Natural killer cell treated with Interleukin-12 subunit alpha and Interleukin-12 subunit beta and Interleukin-15 and Interleukin-18, amount 100 ng/mL, for 72 hours (primary cell): ENCODE results near the gene MRPS18B. TPM values are rescaled to one million over a fixed set of nuclear protein-coding genes. Genes with fewer than 3 reads are reported as not detected.
"Not testable (repeated sequence)": the region's sequence is repeated elsewhere in the genome, so short reads cannot be mapped to it uniquely, and the experiment has no call there.

ENCODE experiments used
- ATAC-seq, 2 donors: fragments of 150-1000 bp; cut with Tn5 transposase in 1 of 2; sonication (Bioruptor Pico), chemical (Tn5 transposase) in 1 of 2; 2 replicates each; pipeline ENCODE4 v1.10.0; 2021
- DNase-seq: peaks from one replicate; pipeline ENCODE4 v3.0.0; 2022; ENCODE audit warnings: low spot score
- H3K27ac Mint-ChIP-seq, 2 donors: 1 replicate in 1 of 2; 2 replicates in 1 of 2; pipeline ENCODE4 v1.8.0; 2022; ENCODE audit warnings: mixed read lengths in 2 of 2, mild to moderate bottlenecking in 1 of 2, moderate library complexity in 1 of 2
- H3K27me3 Mint-ChIP-seq, 2 donors: 1 replicate in 1 of 2; 2 replicates in 1 of 2; pipeline ENCODE4 v1.8.0; 2022; ENCODE audit warnings: mixed read lengths in 2 of 2
- H3K36me3 Mint-ChIP-seq: one replicate; pipeline ENCODE4 v1.8.0; 2022; ENCODE audit warnings: mixed read lengths
- H3K4me1 Mint-ChIP-seq, 2 donors: 1 replicate in 1 of 2; 2 replicates in 1 of 2; pipeline ENCODE4 v1.8.0; 2022; ENCODE audit warnings: low read depth in 2 of 2, mixed read lengths in 2 of 2, mild to moderate bottlenecking in 1 of 2
- H3K4me3 Mint-ChIP-seq: one replicate; pipeline ENCODE4 v1.8.0; 2022; ENCODE audit warnings: mixed read lengths
- H3K9me3 Mint-ChIP-seq: 2 replicates; pipeline ENCODE4 v1.8.0; 2022; ENCODE audit warnings: mixed read lengths
- total RNA-seq, 2 donors: library from RNA; stranded (reverse); gene quantifications; one replicate each; pipeline ENCODE4 v1.2.3, GENCODE V29; 2022

MRPS18B gene
- total RNA-seq, 2 donors from 2014 or later: 43.9 to 58.4 TPM

DNA sequence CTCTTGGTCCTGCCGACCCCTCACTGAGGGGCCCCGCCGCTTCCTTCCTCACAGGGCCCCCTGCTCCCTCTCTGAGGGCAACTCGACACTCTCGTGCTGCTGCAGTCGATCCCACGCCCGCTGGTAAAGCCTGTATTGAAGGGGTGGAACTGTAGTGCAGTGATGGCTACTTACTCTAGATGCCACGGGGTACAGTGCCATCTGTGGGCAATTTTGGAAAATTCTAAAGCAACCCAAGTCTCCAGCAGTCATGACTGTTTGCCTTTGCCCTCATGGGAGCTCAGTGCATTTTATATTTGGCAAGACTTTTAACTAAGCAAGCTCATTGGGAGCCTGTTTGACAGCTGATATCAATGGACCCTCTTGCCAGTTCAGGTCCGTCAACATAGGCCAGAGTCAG, 22.8 kb downstream of the MRPS18B start:
- Mint-ChIP-seq H3K27ac (no peak overlapping the region), H3K27me3 (no peaks in the 10 kb centered on the region), H3K36me3 (peaks cover 5% of the 10 kb centered on the region), H3K9me3 (no peaks in the 10 kb centered on the region), H3K4me3 (no peak overlapping the region), H3K4me1 (peaks cover 5 to 9% of the 10 kb centered on the region in 2 donors)
- ATAC-seq (no peak), DNase-seq (no peak)

DNA sequence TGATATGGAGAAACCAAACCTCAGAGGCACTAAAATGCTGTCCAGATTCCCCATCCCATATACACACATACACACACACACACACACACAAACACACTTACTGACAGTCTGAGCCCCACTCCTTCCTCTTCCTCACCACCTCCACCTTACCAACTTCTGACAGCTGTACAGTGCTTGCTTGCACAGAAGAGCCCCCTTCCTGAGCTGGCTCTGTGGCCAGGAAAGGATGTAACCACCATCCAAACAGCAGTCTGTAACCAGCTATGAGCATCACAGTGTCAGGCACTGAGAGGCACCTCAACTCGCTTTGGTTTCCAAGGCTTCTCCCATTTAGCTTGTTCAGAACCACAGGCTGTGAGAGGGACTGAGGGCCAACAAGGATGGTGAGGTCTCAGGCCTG, 23.4 kb downstream of the MRPS18B start:
- Mint-ChIP-seq H3K4me1 (peaks cover 11 to 15% of the 10 kb centered on the region in 2 donors), H3K36me3 (peaks cover 5% of the 10 kb centered on the region), H3K27ac (no peak overlapping the region), H3K4me3 (no peak overlapping the region), H3K27me3 (no peaks in the 10 kb centered on the region), H3K9me3 (no peaks in the 10 kb centered on the region)
- DNase-seq (no peak), ATAC-seq (peak; percentile 13 to 32)

DNA sequence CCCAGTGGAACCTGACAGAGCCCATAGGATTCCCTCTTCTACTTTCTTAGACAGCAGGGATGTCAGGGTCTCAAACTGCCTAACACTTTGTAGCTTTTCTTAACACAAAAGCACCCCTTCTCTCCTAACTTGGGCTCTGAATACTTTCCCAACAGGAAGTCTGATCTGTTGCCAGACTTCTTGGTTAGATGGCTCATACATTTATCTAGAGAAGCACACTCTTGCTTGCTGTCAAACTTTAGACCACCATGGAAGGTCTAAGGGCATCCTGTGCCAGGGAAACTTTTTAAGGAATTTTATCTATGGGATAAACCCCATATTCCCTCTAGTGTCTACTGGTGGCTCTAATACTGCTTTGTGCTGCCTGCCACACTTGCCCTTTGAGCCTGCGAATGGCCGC, 26.0 kb downstream of the MRPS18B start:
- DNase-seq (no peak), ATAC-seq (no peak)
- H3K27me3 Mint-ChIP-seq: no peaks in the 10 kb centered on the region
- H3K4me1 Mint-ChIP-seq: peaks cover 18 to 26% of the 10 kb centered on the region in 2 donors
- H3K27ac Mint-ChIP-seq: no peak overlapping the region
- H3K4me3 Mint-ChIP-seq: no peak overlapping the region
- no peaks in the 10 kb centered on the region for H3K9me3 Mint-ChIP-seq
- H3K36me3 Mint-ChIP-seq: peaks cover 5% of the 10 kb centered on the region

DNA sequence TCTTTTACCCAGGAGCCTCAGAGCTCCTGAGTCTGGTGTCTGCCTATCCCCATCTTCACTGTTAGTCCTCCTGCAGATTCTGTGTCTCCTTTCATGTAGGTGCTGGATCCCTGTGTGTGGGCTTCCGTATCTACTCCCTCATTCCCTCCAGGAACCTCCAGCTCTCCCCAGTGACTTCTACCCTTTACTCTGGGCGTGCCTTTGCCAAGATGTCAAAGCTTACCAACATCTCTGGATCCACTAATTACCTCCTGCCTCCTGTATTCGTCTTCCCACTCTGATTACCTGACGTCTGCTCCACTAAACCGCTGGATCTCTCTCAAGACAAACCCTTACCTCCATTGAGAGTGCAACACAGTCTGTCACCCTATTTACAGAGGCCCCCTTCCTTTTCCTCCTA, 27.1 kb downstream of the MRPS18B start:
- Mint-ChIP-seq H3K27ac (peak overlapping the region in 1 of 2 donors; percentile 93), H3K4me1 (peaks cover 18 to 26% of the 10 kb centered on the region in 2 donors), H3K36me3 (peaks cover 5% of the 10 kb centered on the region), H3K27me3 (no peaks in the 10 kb centered on the region), H3K4me3 (no peak overlapping the region), H3K9me3 (no peaks in the 10 kb centered on the region)
- ATAC-seq (no peak), DNase-seq (no peak)

DNA sequence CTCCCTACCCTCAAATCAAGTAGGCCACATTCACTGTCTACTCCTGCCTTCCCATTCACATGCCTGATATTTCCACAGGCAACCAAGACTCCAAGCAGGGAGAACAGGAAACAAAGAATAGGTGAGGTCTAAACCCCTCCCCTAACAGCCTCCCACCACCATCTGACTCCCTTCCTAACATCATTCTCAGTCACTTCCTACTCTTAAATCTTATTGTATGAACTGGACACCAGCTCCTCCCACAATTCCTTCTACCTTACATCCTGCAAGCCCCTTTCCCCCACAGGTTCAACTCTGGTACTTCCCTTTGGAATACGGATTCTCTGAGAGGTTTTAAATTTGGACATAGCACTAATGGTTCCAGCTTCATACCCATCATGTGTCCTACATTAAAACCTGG, 28.3 kb downstream of the MRPS18B start:
- Mint-ChIP-seq H3K4me1 (peaks cover 17 to 26% of the 10 kb centered on the region in 2 donors), H3K9me3 (no peaks in the 10 kb centered on the region), H3K27me3 (no peaks in the 10 kb centered on the region), H3K27ac (peak overlapping the region; percentile 80 to 93), H3K36me3 (peaks cover 5% of the 10 kb centered on the region), H3K4me3 (peak overlapping the region; percentile 87)
- no peak for ATAC-seq
- DNase-seq: no peak

DNA sequence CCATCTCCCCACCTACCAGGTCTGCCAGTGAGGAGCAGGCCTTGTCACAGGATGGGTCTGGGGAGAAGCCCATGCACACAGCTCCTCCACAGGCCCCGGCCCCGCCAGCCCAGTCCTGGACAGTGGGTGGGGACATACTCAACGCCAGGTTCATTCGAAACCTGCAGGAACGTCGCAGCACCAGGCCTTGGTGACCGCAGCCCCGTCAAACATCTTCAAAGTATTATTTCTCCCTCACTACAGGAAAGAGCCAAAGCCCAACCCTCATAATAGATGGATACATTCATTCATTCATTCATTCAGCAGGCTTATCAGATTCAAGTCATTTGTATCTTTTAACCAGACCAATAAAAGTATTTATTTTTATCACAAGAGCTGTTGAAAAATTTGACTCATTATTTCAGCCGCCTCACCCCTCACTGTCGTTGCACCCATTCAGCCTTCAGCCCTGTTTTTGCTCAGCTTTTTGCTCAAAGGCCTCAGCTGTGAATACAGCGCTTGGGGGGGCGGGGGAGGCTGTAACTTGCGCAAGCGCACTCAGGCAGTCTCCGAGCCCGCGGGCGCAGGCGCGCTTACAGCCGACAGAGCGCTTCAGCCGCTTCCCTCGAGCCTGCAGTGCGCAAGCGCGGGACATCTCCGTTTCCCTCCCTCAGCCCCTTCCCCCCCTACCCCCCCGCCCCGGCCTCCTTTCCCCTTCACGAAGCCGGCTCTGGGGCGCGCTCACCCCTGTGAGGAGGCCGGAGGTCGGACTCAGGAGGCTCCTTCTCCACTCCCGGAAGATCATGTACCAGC, 29.0 kb downstream of the MRPS18B start, which contains the start of gene C6orf136:
TSS of gene C6orf136 (plus strand) at position 684 of the 792 bp plus-strand sequence. CDS start at position 783, 99 bp downstream.
- Mint-ChIP-seq H3K27ac (peak within 1 kb of the TSS; percentile 80 to 93), H3K4me3 (peak within 1 kb of the TSS; percentile 87), H3K4me1 (peaks cover 14 to 23% of the 10 kb centered on the region in 2 donors), H3K36me3 (peaks cover 5% of the 10 kb centered on the region), H3K9me3 (no peaks in the 10 kb centered on the region), H3K27me3 (no peaks in the 10 kb centered on the region)
- DNase-seq: peak; percentile 95
- ATAC-seq: peak; percentile 82 to 90

DNA sequence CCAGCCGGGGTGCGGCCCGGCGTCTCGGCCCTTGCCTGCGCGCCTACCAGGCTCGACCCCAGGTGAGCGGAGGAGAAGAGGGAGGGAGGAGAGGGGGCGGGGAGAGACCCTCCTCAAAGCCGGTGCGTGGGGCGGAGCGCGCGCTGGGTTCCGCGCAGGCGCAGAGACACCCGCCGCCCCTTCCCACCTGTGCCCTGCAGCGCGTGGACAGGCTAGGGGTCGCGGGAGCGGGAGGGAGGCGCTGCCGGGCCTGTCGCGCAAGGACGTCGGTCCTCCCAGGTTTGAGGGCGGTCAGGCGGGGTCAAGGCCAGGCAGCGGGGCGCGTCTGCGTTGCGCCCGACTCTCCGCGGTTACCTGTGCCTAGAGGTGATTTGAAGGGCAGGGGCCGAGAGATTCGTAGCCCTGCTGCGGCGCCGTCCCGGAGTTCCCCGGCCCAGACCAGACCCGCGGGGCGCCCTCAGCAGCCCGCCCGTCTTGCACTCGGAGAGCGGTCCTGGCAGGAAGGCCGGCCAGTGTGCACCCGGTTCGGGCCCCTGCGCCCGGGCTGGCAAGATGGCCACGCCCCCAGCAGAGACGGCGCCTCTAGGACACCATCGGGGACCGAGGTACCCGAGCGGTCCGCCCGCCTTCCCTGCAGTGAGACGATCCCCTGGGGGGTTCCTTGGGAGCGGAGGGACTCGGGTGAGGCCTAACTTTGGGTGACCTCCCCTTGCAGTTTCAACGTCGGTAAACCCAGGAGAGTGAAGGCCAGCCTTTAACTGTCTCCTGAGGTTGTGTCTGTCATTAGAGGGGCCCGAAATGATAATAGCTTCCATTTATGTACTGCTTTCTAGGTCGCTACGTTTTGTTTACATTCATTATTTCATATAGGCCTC, 29.8 kb downstream of the MRPS18B start:
- Mint-ChIP-seq H3K4me3 (peak overlapping the region; percentile 87), H3K27me3 (no peaks in the 10 kb centered on the region), H3K4me1 (peaks cover 14 to 25% of the 10 kb centered on the region in 2 donors), H3K9me3 (no peaks in the 10 kb centered on the region), H3K27ac (peak overlapping the region; percentile 80 to 93), H3K36me3 (peaks cover 11% of the 10 kb centered on the region)
- DNase-seq (peak; percentile 90), ATAC-seq (peak; percentile 87 to 89)

DNA sequence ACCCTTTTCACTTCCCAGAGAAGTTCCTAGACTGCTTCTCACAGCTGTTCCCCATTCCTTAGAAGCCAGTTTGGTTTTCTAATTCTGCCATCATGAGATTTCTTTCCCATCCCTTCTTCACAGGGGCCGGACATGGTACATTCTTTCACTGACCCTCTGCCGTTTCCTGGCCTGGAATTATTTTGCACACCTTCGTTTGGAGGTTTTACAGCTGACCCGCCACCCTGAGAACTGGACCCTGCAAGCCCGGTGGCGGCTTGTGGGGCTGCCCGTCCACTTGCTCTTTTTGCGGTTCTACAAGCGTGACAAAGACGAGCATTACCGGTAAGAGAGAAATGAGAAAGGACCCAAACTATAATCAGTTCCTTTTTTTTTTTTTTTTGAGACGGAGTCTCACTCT, 33.5 kb downstream of the MRPS18B start:
- peak overlapping the region in 1 of 2 donors; percentile 18 for H3K27ac Mint-ChIP-seq

DNA sequence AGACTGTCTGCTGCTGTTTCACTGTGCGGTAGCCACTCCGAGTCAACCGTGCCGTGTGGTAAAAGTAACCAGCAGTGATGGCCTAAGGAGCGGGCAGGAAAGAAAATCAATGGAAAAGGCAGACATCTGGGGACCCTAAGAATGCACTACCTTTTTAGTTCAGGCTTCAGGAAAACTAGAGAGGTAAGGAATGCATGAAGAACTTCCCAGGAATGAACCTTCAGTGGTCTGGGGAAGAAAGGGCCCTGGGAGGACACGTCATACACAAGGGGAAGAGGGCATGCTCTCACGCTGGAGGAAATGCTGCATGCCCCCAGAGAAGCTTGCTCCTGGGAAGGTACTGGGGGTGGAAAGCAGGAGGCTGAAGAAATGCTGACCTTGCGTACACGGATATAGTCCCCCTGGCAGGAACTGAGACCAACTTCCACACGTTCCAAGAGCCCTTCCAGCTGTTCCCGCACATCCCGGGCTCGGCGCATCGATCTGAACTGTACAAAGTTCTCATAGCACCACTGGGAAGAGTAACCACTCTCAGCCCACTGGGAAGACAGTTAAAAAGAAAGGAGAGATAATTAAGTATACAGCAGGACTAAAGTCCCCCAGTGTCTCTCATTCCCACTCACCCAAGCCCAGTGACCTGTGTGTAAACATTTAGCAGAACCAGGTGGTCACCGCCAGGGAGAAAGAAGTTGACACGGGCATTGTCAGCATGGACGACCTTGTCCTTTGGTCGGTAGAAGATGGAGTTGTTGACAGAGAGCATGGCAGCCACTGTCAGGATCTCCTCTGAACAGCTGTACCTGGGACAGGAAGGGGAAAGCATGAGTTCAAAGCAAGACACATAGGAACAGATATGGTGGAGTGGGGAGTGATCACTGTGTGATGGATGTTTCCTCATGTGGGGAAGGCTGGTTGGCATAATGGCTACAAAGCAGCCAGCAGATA, 37.4 kb downstream of the MRPS18B start:
- Mint-ChIP-seq H3K4me1 (peaks cover 0 to 10% of the 10 kb centered on the region in 2 donors), H3K36me3 (peaks cover 47% of the 10 kb centered on the region), H3K27me3 (no peaks in the 10 kb centered on the region), H3K27ac (peak overlapping the region in 1 of 2 donors; percentile 17), H3K9me3 (no peaks in the 10 kb centered on the region), H3K4me3 (no peak overlapping the region)
- ATAC-seq (no peak), DNase-seq (no peak)

More for the DNA sequence above, 33.5 kb downstream of the MRPS18B start:
- no peak overlapping the region for H3K4me3 Mint-ChIP-seq
- ATAC-seq (no peak), DNase-seq (no peak)
- peaks cover 21% of the 10 kb centered on the region for H3K36me3 Mint-ChIP-seq
- no peaks in the 10 kb centered on the region for H3K9me3 Mint-ChIP-seq
- peaks cover 6 to 13% of the 10 kb centered on the region in 2 donors for H3K4me1 Mint-ChIP-seq
- H3K27me3 Mint-ChIP-seq: no peaks in the 10 kb centered on the region

DNA sequence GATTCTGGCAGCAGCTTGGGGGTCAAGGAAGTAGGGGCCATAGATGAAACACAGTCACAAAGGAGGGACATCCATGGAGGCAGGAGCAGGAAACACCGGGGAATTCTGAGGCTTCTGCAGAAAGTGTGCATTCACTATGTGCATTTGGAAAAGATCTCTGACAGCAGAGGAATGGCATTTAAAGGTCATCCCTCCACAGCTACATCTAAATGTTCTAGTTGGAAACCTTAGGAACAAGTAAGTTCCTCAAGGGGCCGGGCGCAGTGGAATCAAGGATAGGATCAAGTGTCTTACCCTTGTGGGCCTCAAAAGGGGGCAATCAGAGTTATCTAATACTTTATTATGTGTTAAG, 38.1 kb downstream of the MRPS18B start:
- DNase-seq (no peak), ATAC-seq (no peak)
- Mint-ChIP-seq H3K27ac (no peak overlapping the region), H3K36me3 (peaks cover 49% of the 10 kb centered on the region), H3K9me3 (no peaks in the 10 kb centered on the region), H3K4me3 (no peak overlapping the region), H3K27me3 (no peaks in the 10 kb centered on the region), H3K4me1 (peaks cover 0 to 10% of the 10 kb centered on the region in 2 donors)

DNA sequence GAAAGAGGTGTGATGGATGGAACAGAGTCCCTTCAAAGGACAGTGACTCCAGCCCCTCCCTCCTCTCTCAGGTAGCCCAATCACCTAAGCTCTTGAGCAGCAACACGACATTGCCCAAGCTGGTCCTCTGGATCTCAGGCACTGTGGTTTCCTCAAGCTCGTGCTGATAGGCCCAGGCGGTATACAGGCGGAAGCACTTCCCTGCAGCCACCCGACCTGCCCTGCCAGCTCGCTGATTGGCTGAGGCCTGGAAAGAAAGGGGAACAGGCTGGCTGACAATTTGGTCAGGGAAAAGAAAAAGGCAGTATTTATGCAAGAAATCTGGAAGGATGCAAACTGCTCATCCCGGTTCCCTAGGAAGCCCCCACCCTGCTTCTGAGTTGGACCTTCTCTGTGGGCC, 38.9 kb downstream of the MRPS18B start:
- DNase-seq: no peak
- no peak for ATAC-seq
- Mint-ChIP-seq H3K27me3 (no peaks in the 10 kb centered on the region), H3K27ac (no peak overlapping the region), H3K36me3 (peaks cover 51% of the 10 kb centered on the region), H3K4me1 (peaks cover 0 to 10% of the 10 kb centered on the region in 2 donors), H3K4me3 (no peak overlapping the region), H3K9me3 (no peaks in the 10 kb centered on the region)

DNA sequence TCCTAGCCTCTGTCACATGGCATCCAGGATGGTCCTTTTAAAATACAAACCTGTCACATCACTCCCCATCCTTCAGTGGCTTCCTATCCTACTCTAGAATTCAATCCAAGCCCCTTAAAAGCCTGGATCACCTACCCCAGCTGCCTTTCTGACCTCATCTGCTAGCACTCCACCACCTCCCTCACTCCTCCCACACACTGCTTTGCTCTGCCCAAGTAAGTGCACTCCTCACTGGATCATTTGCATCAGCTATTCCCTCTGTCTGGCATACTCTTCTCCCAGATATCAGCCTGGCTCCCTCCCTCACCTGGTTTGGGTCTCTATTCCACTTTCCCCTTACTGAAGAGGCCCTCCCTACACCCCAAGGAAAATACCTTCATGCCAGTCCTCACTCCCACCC, 39.8 kb downstream of the MRPS18B start:
- no peaks in the 10 kb centered on the region for H3K27me3 Mint-ChIP-seq
- no peaks in the 10 kb centered on the region for H3K9me3 Mint-ChIP-seq
- no peak for DNase-seq
- H3K4me3 Mint-ChIP-seq: no peak overlapping the region
- ATAC-seq: no peak
- H3K36me3 Mint-ChIP-seq: peaks cover 54% of the 10 kb centered on the region
- peaks cover 0 to 7% of the 10 kb centered on the region in 2 donors for H3K4me1 Mint-ChIP-seq
- H3K27ac Mint-ChIP-seq: peak overlapping the region in 1 of 2 donors; percentile 1

DNA sequence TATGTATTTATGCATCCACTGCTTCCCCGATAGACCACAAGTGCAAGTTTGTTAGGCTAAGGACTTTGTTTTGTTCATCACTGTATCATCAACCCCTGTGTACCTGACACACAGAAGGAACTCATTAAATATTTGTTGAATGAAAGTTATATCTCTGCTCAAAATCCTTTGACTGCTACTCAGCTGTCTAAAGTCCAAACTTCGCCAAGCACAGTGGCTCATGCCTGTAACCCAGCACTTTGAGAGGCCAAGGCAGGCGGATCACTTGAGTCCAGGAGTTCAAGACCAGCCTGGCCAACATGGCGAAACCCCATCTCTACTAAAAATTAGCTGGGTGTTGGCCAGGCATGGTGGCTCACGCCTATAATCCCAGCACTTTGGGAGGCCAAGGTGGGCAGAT, 40.3 kb downstream of the MRPS18B start:
- H3K36me3 Mint-ChIP-seq: peaks cover 57% of the 10 kb centered on the region

More for the DNA sequence above, 40.3 kb downstream of the MRPS18B start:
- not testable (repeated sequence) for H3K9me3 Mint-ChIP-seq, H3K4me1 Mint-ChIP-seq, H3K4me3 Mint-ChIP-seq, ATAC-seq, H3K27me3 Mint-ChIP-seq, DNase-seq
- H3K27ac Mint-ChIP-seq: peak overlapping the region in 1 of 2 donors; percentile 1
